ENCODE measurements around the gene SCNN1B.
"Not testable (repeated sequence)": the region's sequence is repeated elsewhere in the genome, so short reads cannot be mapped to it uniquely, and the experiment has no call there.

The SCNN1B gene

GRCh38 chr16:23379707-23380106, 77.6 kb downstream of the SCNN1B start:
- CTCF ChIA-PET, result interaction anchor here (0.6 to 1.3 kb wide), 2 partner anchors 56 to 603 kb away, joined by 4 to 5 read pairs; no protein-coding TSS in a partner anchor
- no peaks in the 10 kb centered on the region for H3K9me3 ChIP-seq (ENCODE audit: control insufficient read depth, insufficient read depth, low read depth, low read length)
- no peaks in the 10 kb centered on the region for H3K36me3 ChIP-seq (ENCODE audit: control insufficient read depth in 2 of 2, insufficient read depth in 1 of 2, low read length in 2 of 2)
- no peak for TF ChIP-seq ZNF2 (tag by site-specific recombination; IDR thresholded peaks at IDR 0.05)
- TF ChIP-seq ZSCAN4 (tag by site-specific recombination; IDR thresholded peaks at IDR 0.05), result 0 out of 2 replicates have a peak, but pooled peaks have one; percentile 41
- no peak for TF ChIP-seq ZSCAN30 (tag by site-specific recombination; IDR thresholded peaks at IDR 0.05)
- no peaks in the 10 kb centered on the region for H3K4me1 ChIP-seq (ENCODE audit: control insufficient read depth, insufficient read depth, low read length)
- H3K27ac ChIP-seq (ENCODE audit: extremely low read depth, low read depth, low read length), result no peak overlapping the region
- no peak overlapping the region for H3K4me3 ChIP-seq (ENCODE audit: low read depth, low read length)
- POLR2A ChIA-PET, result no interaction called here

- H3K27ac ChIP-seq (ENCODE audit: extremely low read depth, low read depth, low read length), result no peak overlapping the region
- CTCF ChIA-PET, result interaction anchor here (1.3 kb wide), 1 partner anchor 55 kb away, joined by 5 read pairs; no protein-coding TSS in a partner anchor
- no peak for TF ChIP-seq ZBTB49 (tag by site-specific recombination; IDR thresholded peaks at IDR 0.05; ENCODE audit: low read depth)
- no peak for TF ChIP-seq ZEB2 (tag by site-specific recombination; IDR thresholded peaks at IDR 0.05)
- TF ChIP-seq ZIC2 (tag by site-specific recombination; IDR thresholded peaks at IDR 0.05), result no peak
- TF ChIP-seq ZNF404 (tag by site-specific recombination; IDR thresholded peaks at IDR 0.05), result no peak
- no peak for TF ChIP-seq ZNF629 (tag by site-specific recombination; IDR thresholded peaks at IDR 0.05)
- no peak for TF ChIP-seq ZNF529 (tag by site-specific recombination; IDR thresholded peaks at IDR 0.05; ENCODE audit: insufficient replicate concordance)
- no peak for TF ChIP-seq BCL11A (tag by site-specific recombination; IDR thresholded peaks at IDR 0.05; ENCODE audit: low read depth)
- TF ChIP-seq ZSCAN5A (tag by site-specific recombination; IDR thresholded peaks at IDR 0.05), result no peak
- TF ChIP-seq ZNF621 (tag by site-specific recombination; IDR thresholded peaks at IDR 0.05), result no peak
- TF ChIP-seq ZNF133 (tag by site-specific recombination; IDR thresholded peaks at IDR 0.05), result no peak
- no peak for TF ChIP-seq ZNF560 (tag by site-specific recombination; IDR thresholded peaks at IDR 0.05; ENCODE audit: borderline replicate concordance)
- TF ChIP-seq HOXD13 (CRISPR knock-in tag; IDR thresholded peaks at IDR 0.05; ENCODE audit: borderline replicate concordance), result no peak
- TF ChIP-seq TSHZ1 (tag by site-specific recombination; IDR thresholded peaks at IDR 0.05; ENCODE audit: borderline replicate concordance), result no peak
- TF ChIP-seq ZFP37 (tag by site-specific recombination; IDR thresholded peaks at IDR 0.05), result no peak
- TF ChIP-seq ZNF366 (tag by site-specific recombination; conservative IDR thresholded peaks at IDR 0.05), result no peak
- TF ChIP-seq ZNF747 (tag by site-specific recombination; IDR thresholded peaks at IDR 0.05), result no peak
- no peak overlapping the region for H3K4me3 ChIP-seq (ENCODE audit: low read depth, low read length)
- H3K9me3 ChIP-seq (ENCODE audit: control insufficient read depth, insufficient read depth, low read depth, low read length), result no peaks in the 10 kb centered on the region
- POLR2A ChIA-PET, result no interaction called here
- no peaks in the 10 kb centered on the region for H3K36me3 ChIP-seq (ENCODE audit: control insufficient read depth in 2 of 2, insufficient read depth in 1 of 2, low read length in 2 of 2)
- H3K4me1 ChIP-seq (ENCODE audit: control insufficient read depth, insufficient read depth, low read length), result no peaks in the 10 kb centered on the region
Observed at GRCh38 chr16:23380501-23380951, 78.4 kb downstream of the SCNN1B start.

GRCh38 chr16:23381702-23382101, 79.6 kb downstream of the SCNN1B start:
- CTCF ChIA-PET, result interaction anchor here (0.5 to 0.6 kb wide), 3 partner anchors 17 to 441 kb away, joined by 3 to 5 read pairs (median 5); no protein-coding TSS in a partner anchor
- H3K4me3 ChIP-seq (ENCODE audit: low read depth, low read length); H3K9me3 ChIP-seq (ENCODE audit: control insufficient read depth, insufficient read depth, low read depth, low read length); H3K36me3 ChIP-seq (ENCODE audit: control insufficient read depth in 2 of 2, insufficient read depth in 1 of 2, low read length in 2 of 2); H3K4me1 ChIP-seq (ENCODE audit: control insufficient read depth, insufficient read depth, low read length); POLR2A ChIA-PET; H3K27ac ChIP-seq (ENCODE audit: extremely low read depth, low read depth, low read length): not testable (repeated sequence)

Data from HEK293 (cell line).